HL-60 (cell line): ENCODE results near the gene FAT1.

Experiments
- CTCF ChIP-seq: IDR thresholded peaks from one replicate; pipeline ENCODE4 v1.5.1; 2011; ENCODE audit warnings: low read length, control low read depth, inconsistent platforms; ENCODE audit not compliant: insufficient read depth
- POLR2AphosphoS5 ChIP-seq: IDR thresholded peaks from 2 replicates; pipeline ENCODE4 v1.6.1; 2012; ENCODE audit warnings: low read depth

- TF ChIP-seq POLR2AphosphoS5 (no peak), CTCF (no peak)
Observed at GRCh38 chr4:186767794-186768193, 44.1 kb upstream of the FAT1 start.
